Neuronal stem cell (in vitro differentiated cells): ENCODE measurements around the gene CFAP44.

Experiments
- DNase-seq: peaks from one replicate; pipeline ENCODE4 v3.0.0-alpha.2; 2013; ENCODE audit warnings: low spot score
- H2AFZ ChIP-seq: one replicate; pipeline ENCODE4 v1.6.1; 2013; ENCODE audit warnings: mild to moderate bottlenecking, low read length, inconsistent platforms
- H2AK5ac ChIP-seq: 2 replicates; pipeline ENCODE4 v1.6.1; 2013; ENCODE audit warnings: low read depth, mild to moderate bottlenecking, inconsistent platforms, low read length, moderate library complexity, mixed read lengths
- H2BK120ac ChIP-seq: 2 replicates; pipeline ENCODE4 v1.6.1; 2013; ENCODE audit warnings: low read depth, mild to moderate bottlenecking, inconsistent platforms, low read length, moderate library complexity, mixed read lengths
- H2BK12ac ChIP-seq: one replicate; pipeline ENCODE4 v1.6.1; 2013; ENCODE audit warnings: low read length, inconsistent platforms
- H2BK15ac ChIP-seq: 2 replicates; pipeline ENCODE4 v1.6.1; 2013; ENCODE audit warnings: mild to moderate bottlenecking, low read length, inconsistent platforms, mixed read lengths
- H2BK5ac ChIP-seq: one replicate; pipeline ENCODE4 v1.6.1; 2013; ENCODE audit warnings: inconsistent platforms, mild to moderate bottlenecking, low read length, moderate library complexity
- H3K14ac ChIP-seq: one replicate; pipeline ENCODE4 v1.6.1; 2013; ENCODE audit warnings: low read length, inconsistent platforms
- H3K18ac ChIP-seq: 2 replicates; pipeline ENCODE4 v1.6.1; 2013; ENCODE audit warnings: low read length, inconsistent platforms
- H3K23ac ChIP-seq: 2 replicates; pipeline ENCODE4 v1.6.1; 2013; ENCODE audit warnings: low read depth, mild to moderate bottlenecking, mixed read lengths, low read length, inconsistent platforms; ENCODE audit not compliant: poor library complexity
- H3K27ac ChIP-seq: replicated peaks from 3 replicates; pipeline ENCODE4 v1.5.1; 2013; ENCODE audit warnings: low read length, inconsistent platforms
- H3K27me3 ChIP-seq, 3 experiments: 2 replicates each; pipeline ENCODE4 v1.6.1; 2013; ENCODE audit warnings: low read length in 3 of 3, mild to moderate bottlenecking in 2 of 3, inconsistent platforms in 1 of 3, low read depth in 1 of 3, mixed read lengths in 1 of 3, moderate library complexity in 1 of 3; ENCODE audit not compliant: control insufficient read depth in 3 of 3, insufficient read depth in 3 of 3
- H3K36me3 ChIP-seq, 2 donors: replicated peaks in 1 of 2; 2 replicates each; pipeline ENCODE4 v1.6.1; 2013; ENCODE audit warnings: low read length in 2 of 2; ENCODE audit not compliant: control insufficient read depth in 2 of 2, insufficient read depth in 2 of 2
- H3K4ac ChIP-seq: 2 replicates; pipeline ENCODE4 v1.6.1; 2013; ENCODE audit warnings: inconsistent platforms, mild to moderate bottlenecking, low read length, moderate library complexity
- H3K4me1 ChIP-seq, 2 donors: 1 replicate in 1 of 2; 2 replicates in 1 of 2; pipeline ENCODE4 v1.6.1; 2013; ENCODE audit warnings: low read length in 2 of 2, low read depth in 1 of 2; ENCODE audit not compliant: control insufficient read depth in 2 of 2, insufficient read depth in 1 of 2
- H3K4me2 ChIP-seq: one replicate; pipeline ENCODE4 v1.6.1; 2013; ENCODE audit warnings: mild to moderate bottlenecking, low read length, inconsistent platforms; ENCODE audit not compliant: insufficient read depth, poor library complexity, severe bottlenecking
- H3K4me3 ChIP-seq, 2 donors: 2 replicates each; pipeline ENCODE4 v1.5.1; 2013; ENCODE audit warnings: low read length in 2 of 2, mild to moderate bottlenecking in 2 of 2, inconsistent platforms in 1 of 2, moderate library complexity in 1 of 2
- H3K79me1 ChIP-seq: one replicate; pipeline ENCODE4 v1.6.1; 2013; ENCODE audit warnings: low read depth, mild to moderate bottlenecking, inconsistent platforms, low read length, moderate library complexity
- H3K9ac ChIP-seq: one replicate; pipeline ENCODE4 v1.6.1; 2013; ENCODE audit warnings: mild to moderate bottlenecking, low read depth, low read length, inconsistent platforms; ENCODE audit not compliant: poor library complexity
- H3K9me3 ChIP-seq, 2 donors: replicated peaks in 1 of 2; 2 replicates each; pipeline versions ENCODE3 to v1.6.1; 2013; ENCODE audit warnings: low read length in 2 of 2, mild to moderate bottlenecking in 2 of 2, inconsistent platforms in 1 of 2, low read depth in 1 of 2, mixed read lengths in 1 of 2, moderate library complexity in 1 of 2; ENCODE audit not compliant: control insufficient read depth in 2 of 2, insufficient read depth in 1 of 2
- H4K8ac ChIP-seq: one replicate; pipeline ENCODE4 v1.6.1; 2013; ENCODE audit warnings: low read depth, mild to moderate bottlenecking, inconsistent platforms, low read length, moderate library complexity
- H4K91ac ChIP-seq: one replicate; pipeline ENCODE4 v1.6.1; 2013; ENCODE audit warnings: low read length, low read depth, mild to moderate bottlenecking, inconsistent platforms; ENCODE audit not compliant: poor library complexity
- WGBS, 2 donors: extraction: QIAGEN DNeasy Blood & Tissue Kit; methylation state at CpG; one replicate each; pipeline ENCODE4 v1.1.7; 2013; ENCODE audit warnings: missing lambda C conversion rate in 2 of 2, mixed read lengths in 1 of 2; ENCODE audit not compliant: insufficient read length in 2 of 2, insufficient replicate concordance in 1 of 2; ENCODE audit errors: extremely low coverage in 2 of 2; 5-methylcytosine and 5-hydroxymethylcytosine counted together

The CFAP44 gene

GRCh38 chr3:113421082-113421481, 20.2 kb downstream of the CFAP44 start:
- Histone ChIP-seq H3K36me3 (peaks cover 0 to 27% of the 10 kb centered on the region in 2 donors), H2BK120ac (no peak overlapping the region), H4K91ac (no peak overlapping the region), H2BK15ac (no peak overlapping the region), H2BK12ac (no peak overlapping the region), H3K18ac (no peak overlapping the region), H2BK5ac (no peak overlapping the region), H3K14ac (no peak overlapping the region), H3K4me3 (no peak overlapping the region), H3K9ac (no peak overlapping the region), H3K9me3 (peaks cover 0 to 10% of the 10 kb centered on the region in 2 donors), H3K23ac (no peak overlapping the region), H3K4me2 (no peak overlapping the region), H3K4ac (no peak overlapping the region), H2AK5ac (no peak overlapping the region), H3K27ac (no peak overlapping the region), H2AFZ (no peak overlapping the region), H3K79me1 (no peaks in the 10 kb centered on the region), H3K27me3 (no peaks in the 10 kb centered on the region), H4K8ac (no peak overlapping the region), H3K4me1 (no peaks in the 10 kb centered on the region)
- no peak for DNase-seq
- no CpG with 5 or more reads among the region's 3 CpGs for WGBS, 2 donors

- no peak overlapping the region for H2BK15ac ChIP-seq
- no peak overlapping the region for H2BK120ac ChIP-seq
- no peak overlapping the region for H3K4me3 ChIP-seq
- no peak overlapping the region for H2AK5ac ChIP-seq
- H3K4ac ChIP-seq: no peak overlapping the region
- no peak overlapping the region for H3K23ac ChIP-seq
- no peak overlapping the region for H4K8ac ChIP-seq
- H3K79me1 ChIP-seq: no peaks in the 10 kb centered on the region
- no CpG with 5 or more reads among the region's 5 CpGs for WGBS, 2 donors
- H3K14ac ChIP-seq: no peak overlapping the region
- no peak overlapping the region for H2BK12ac ChIP-seq
- peaks cover 0 to 6% of the 10 kb centered on the region in 2 donors for H3K9me3 ChIP-seq
- H3K4me2 ChIP-seq: no peak overlapping the region
- H3K27me3 ChIP-seq: no peaks in the 10 kb centered on the region
- H2BK5ac ChIP-seq: no peak overlapping the region
- H4K91ac ChIP-seq: no peak overlapping the region
- H3K9ac ChIP-seq: no peak overlapping the region
- DNase-seq: no peak
- H3K36me3 ChIP-seq: no peaks in the 10 kb centered on the region
- H3K18ac ChIP-seq: no peak overlapping the region
- no peak overlapping the region for H3K27ac ChIP-seq
- no peak overlapping the region for H2AFZ ChIP-seq
- H3K4me1 ChIP-seq: no peaks in the 10 kb centered on the region
Measured at GRCh38 chr3:113409676-113410075, 31.6 kb downstream of the CFAP44 start.

DNA sequence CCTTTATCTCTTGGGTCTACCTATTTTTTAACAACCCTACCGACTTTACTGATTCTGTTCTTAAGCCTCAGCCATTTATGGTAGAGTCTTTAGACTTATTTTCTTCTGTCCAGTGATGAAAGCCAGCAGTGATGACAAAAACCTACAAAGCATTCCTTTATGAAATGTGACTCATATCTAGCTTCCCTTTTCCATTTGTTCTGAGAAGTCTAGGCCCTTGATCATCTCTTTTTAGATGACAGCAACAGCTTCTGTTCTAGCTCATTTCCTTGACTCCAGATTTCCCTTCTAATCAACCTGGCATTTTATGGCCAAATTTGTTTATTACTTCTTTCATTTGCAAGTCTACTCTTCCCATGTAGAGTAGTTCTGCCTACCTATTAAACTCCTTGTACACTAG, 36.1 kb downstream of the CFAP44 start:
- H3K18ac ChIP-seq: no peak overlapping the region
- no peak overlapping the region for H4K8ac ChIP-seq
- H3K27ac ChIP-seq: no peak overlapping the region
- no peaks in the 10 kb centered on the region for H3K27me3 ChIP-seq
- H3K36me3 ChIP-seq: peaks cover 0 to 22% of the 10 kb centered on the region in 2 donors
- H4K91ac ChIP-seq: no peak overlapping the region
- H3K79me1 ChIP-seq: no peaks in the 10 kb centered on the region
- H3K4me3 ChIP-seq: no peak overlapping the region
- H3K23ac ChIP-seq: no peak overlapping the region
- H2BK12ac ChIP-seq: no peak overlapping the region
- no peak overlapping the region for H2BK120ac ChIP-seq
- no peak overlapping the region for H3K14ac ChIP-seq
- no peak overlapping the region for H2BK15ac ChIP-seq
- H3K9ac ChIP-seq: no peak overlapping the region
- no peaks in the 10 kb centered on the region for H3K9me3 ChIP-seq
- no peak overlapping the region for H2AK5ac ChIP-seq
- no peak for DNase-seq
- H3K4me1 ChIP-seq: no peaks in the 10 kb centered on the region
- H2AFZ ChIP-seq: no peak overlapping the region
- WGBS, 2 donors: no CpG with 5 or more reads among the region's 1 CpG
- no peak overlapping the region for H3K4ac ChIP-seq
- no peak overlapping the region for H2BK5ac ChIP-seq
- no peak overlapping the region for H3K4me2 ChIP-seq

GRCh38 chr3:113404637-113405036, 36.7 kb downstream of the CFAP44 start:
- no peak overlapping the region for H3K4me3 ChIP-seq
- no peak overlapping the region for H3K23ac ChIP-seq
- no peak overlapping the region for H2BK15ac ChIP-seq
- H3K9me3 ChIP-seq: no peaks in the 10 kb centered on the region
- peaks cover 0 to 28% of the 10 kb centered on the region in 2 donors for H3K36me3 ChIP-seq
- no peak overlapping the region for H2AK5ac ChIP-seq
- H3K4ac ChIP-seq: no peak overlapping the region
- H4K91ac ChIP-seq: no peak overlapping the region
- WGBS, 2 donors: no CpG with 5 or more reads among the region's 1 CpG
- H3K27ac ChIP-seq: no peak overlapping the region
- no peak overlapping the region for H2BK5ac ChIP-seq
- H3K79me1 ChIP-seq: no peaks in the 10 kb centered on the region
- no peak overlapping the region for H3K9ac ChIP-seq
- H2BK12ac ChIP-seq: no peak overlapping the region
- H3K18ac ChIP-seq: no peak overlapping the region
- no peak overlapping the region for H2BK120ac ChIP-seq
- no peak overlapping the region for H4K8ac ChIP-seq
- H3K27me3 ChIP-seq: no peaks in the 10 kb centered on the region
- H2AFZ ChIP-seq: no peak overlapping the region
- H3K4me1 ChIP-seq: no peaks in the 10 kb centered on the region
- no peak overlapping the region for H3K14ac ChIP-seq
- DNase-seq: no peak
- no peak overlapping the region for H3K4me2 ChIP-seq
